ENCODE data around the gene DPYSL3.

The DPYSL3 gene

DNA sequence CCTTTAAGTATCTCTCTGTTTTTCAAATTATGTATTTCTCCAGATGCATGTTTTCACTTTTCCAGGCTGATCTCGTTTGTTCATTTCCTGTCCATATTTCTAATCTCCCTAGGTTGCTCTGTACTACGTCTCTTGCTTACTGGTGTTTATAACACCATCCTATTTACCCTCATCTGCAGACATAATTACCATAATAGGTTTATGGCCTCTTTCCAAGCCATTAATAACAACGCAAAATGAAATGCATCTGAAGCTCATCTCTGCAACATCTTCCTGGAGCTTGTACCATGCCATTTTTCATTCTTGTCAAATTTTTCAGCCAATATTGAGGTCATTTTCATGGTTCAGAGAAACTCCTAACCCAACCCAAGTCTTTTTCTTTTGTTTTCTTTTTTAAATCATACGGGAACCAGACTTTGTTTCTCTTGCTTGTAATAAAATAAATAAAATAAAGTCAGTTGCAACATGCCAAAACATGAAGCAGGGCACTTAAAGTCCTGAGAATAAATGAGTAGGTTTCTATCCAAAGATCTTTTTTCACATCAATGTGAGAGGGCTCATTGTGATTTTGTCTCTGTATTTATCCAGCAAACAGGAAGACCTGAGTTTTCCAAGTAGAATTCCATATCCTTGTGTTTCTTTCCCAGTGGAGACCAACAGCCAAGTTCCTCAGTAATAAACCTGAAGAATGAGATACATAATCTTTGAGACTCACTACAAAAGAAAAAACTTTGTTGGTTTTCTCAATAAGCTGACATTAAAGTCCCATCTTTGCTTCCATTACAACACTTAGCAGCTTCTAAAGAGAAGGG, 37.0 kb downstream of the DPYSL3 start:
- Histone ChIP-seq H3K9me3 (ENCODE audit: control insufficient read depth, insufficient read depth, low read length) (no peaks in the 10 kb centered on the region), H3K4me2 (ENCODE audit: low read length) (no peak overlapping the region), H3K79me2 (ENCODE audit: control insufficient read depth, low read length) (no peaks in the 10 kb centered on the region), H3F3A (ENCODE audit: control insufficient read depth, insufficient read depth) (no peaks in the 10 kb centered on the region), H4K20me1 (ENCODE audit: control insufficient read depth, insufficient read depth, low read depth, low read length) (no peaks in the 10 kb centered on the region), H3K4me3 (ENCODE audit: low read length) (no peak overlapping the region), H3K27me3 (ENCODE audit: control insufficient read depth, low read length) (no peaks in the 10 kb centered on the region), H3K4me1 (ENCODE audit: control insufficient read depth, low read length) (no peaks in the 10 kb centered on the region), H3K9me2 (replicated peaks; ENCODE audit: control insufficient read depth, low read length) (no peaks in the 10 kb centered on the region; the same call in 1 of the 2 replicates), H3K27ac (ENCODE audit: low read depth, low read length) (no peak overlapping the region), H3K36me3 (ENCODE audit: control insufficient read depth, low read length) (no peaks in the 10 kb centered on the region)
- TF ChIP-seq CTCF (IDR thresholded peaks at IDR 0.05; ENCODE audit: low read depth, low read length, poor library complexity, severe bottlenecking), result no peak
- TF ChIP-seq EZH2phosphoT487 (IDR thresholded peaks at IDR 0.05; ENCODE audit: borderline replicate concordance, low read length), result no peak

DNA sequence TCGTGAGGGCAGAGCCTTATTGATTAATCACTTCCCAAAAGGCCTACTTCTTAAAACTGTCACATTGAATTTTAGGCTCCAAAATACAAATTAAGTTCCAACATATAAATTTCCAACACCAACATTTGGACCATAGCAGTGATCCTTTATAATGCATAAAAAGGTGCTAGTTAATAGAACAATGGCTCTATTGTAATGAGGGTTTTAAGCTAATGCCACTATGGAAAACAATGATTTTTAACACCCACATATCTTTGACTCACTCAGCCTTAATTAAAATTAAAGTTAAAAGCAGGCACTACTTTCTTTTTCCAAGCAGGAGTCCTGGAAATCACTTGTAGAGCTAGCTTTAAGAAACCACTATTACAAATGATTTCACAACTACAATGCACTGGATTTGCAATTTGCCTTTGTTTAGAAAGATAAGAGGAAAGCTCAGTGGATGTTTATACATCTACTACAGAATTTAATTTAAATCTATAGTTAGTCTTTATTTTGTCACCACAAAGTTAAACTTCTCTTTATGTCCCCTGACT, 41.8 kb downstream of the DPYSL3 start:
- Histone ChIP-seq H3K4me1 (ENCODE audit: control insufficient read depth, low read length) (no peaks in the 10 kb centered on the region), H3F3A (ENCODE audit: control insufficient read depth, insufficient read depth) (no peaks in the 10 kb centered on the region), H3K9me2 (replicated peaks; ENCODE audit: control insufficient read depth, low read length) (no peaks in the 10 kb centered on the region; the same call in 1 of the 2 replicates), H3K79me2 (ENCODE audit: control insufficient read depth, low read length) (no peaks in the 10 kb centered on the region), H3K4me3 (ENCODE audit: low read length) (no peak overlapping the region), H3K27ac (ENCODE audit: low read depth, low read length) (no peak overlapping the region), H3K9me3 (ENCODE audit: control insufficient read depth, insufficient read depth, low read length) (no peaks in the 10 kb centered on the region), H3K4me2 (ENCODE audit: low read length) (no peak overlapping the region), H4K20me1 (ENCODE audit: control insufficient read depth, insufficient read depth, low read depth, low read length) (no peaks in the 10 kb centered on the region), H3K36me3 (ENCODE audit: control insufficient read depth, low read length) (no peaks in the 10 kb centered on the region), H3K27me3 (ENCODE audit: control insufficient read depth, low read length) (no peaks in the 10 kb centered on the region)
- TF ChIP-seq EZH2phosphoT487 (IDR thresholded peaks at IDR 0.05; ENCODE audit: borderline replicate concordance, low read length) (no peak), CTCF (IDR thresholded peaks at IDR 0.05; ENCODE audit: low read depth, low read length, poor library complexity, severe bottlenecking) (no peak)

- Histone ChIP-seq H3K79me2 (ENCODE audit: control insufficient read depth, low read length) (no peaks in the 10 kb centered on the region), H3K4me1 (ENCODE audit: control insufficient read depth, low read length) (no peaks in the 10 kb centered on the region), H3K9me3 (ENCODE audit: control insufficient read depth, insufficient read depth, low read length) (no peaks in the 10 kb centered on the region), H3K4me2 (ENCODE audit: low read length) (no peak overlapping the region), H3K27ac (ENCODE audit: low read depth, low read length) (no peak overlapping the region), H3K36me3 (ENCODE audit: control insufficient read depth, low read length) (no peaks in the 10 kb centered on the region), H3F3A (ENCODE audit: control insufficient read depth, insufficient read depth) (no peaks in the 10 kb centered on the region), H3K9me2 (replicated peaks; ENCODE audit: control insufficient read depth, low read length) (no peaks in the 10 kb centered on the region; the same call in 1 of the 2 replicates), H4K20me1 (ENCODE audit: control insufficient read depth, insufficient read depth, low read depth, low read length) (no peaks in the 10 kb centered on the region), H3K27me3 (ENCODE audit: control insufficient read depth, low read length) (no peaks in the 10 kb centered on the region), H3K4me3 (ENCODE audit: low read length) (no peak overlapping the region)
- TF ChIP-seq EZH2phosphoT487 (IDR thresholded peaks at IDR 0.05; ENCODE audit: borderline replicate concordance, low read length) (no peak), CTCF (IDR thresholded peaks at IDR 0.05; ENCODE audit: low read depth, low read length, poor library complexity, severe bottlenecking) (no peak)
These were observed 43.4 kb downstream of the DPYSL3 start for GRCh38 chr5:147466360-147466980.

Data from DOHH2 (cell line).